Measurements from ENCODE around the gene INIP. TPM values are rescaled to one million over a fixed set of nuclear protein-coding genes. Genes with fewer than 3 reads are reported as not detected.

INIP gene
- total RNA-seq, 1 donor, result 15.6 TPM

DNA sequence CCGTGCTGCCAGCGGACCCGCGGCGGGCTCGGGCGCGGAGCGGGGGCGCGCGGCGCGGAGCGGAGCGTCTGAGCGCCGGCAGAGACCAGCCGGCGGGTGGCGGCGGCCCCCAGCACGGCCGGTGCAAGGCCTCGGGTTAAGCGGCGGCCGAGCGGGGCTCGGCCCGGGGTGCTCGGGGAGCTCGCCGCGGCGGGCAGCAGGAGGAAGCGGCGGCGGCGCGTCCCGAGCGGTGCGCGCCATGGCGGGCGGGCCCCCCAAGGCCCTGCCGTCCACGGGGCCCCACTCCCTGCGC, 32.8 kb upstream of the INIP start:
- Histone ChIP-seq H3K4me1 (ENCODE audit: insufficient read depth, low read length) (peaks cover 50% of the 10 kb centered on the region), H3K27ac (ENCODE audit: low read depth, low read length) (peak overlapping the region; percentile 35), H3K79me2 (ENCODE audit: insufficient read depth, low read length) (peaks cover 33% of the 10 kb centered on the region), H2AFZ (ENCODE audit: low read length) (peak overlapping the region; percentile 78), H3K4me2 (ENCODE audit: insufficient read depth, low read length) (peak overlapping the region; percentile 94), H3K27me3 (ENCODE audit: insufficient read depth, low read length) (no peaks in the 10 kb centered on the region), H4K20me1 (ENCODE audit: insufficient read depth, low read length) (peaks cover 16% of the 10 kb centered on the region), H3K9me3 (ENCODE audit: low read depth, low read length) (no peaks in the 10 kb centered on the region), H3K36me3 (ENCODE audit: insufficient read depth, low read length) (no peaks in the 10 kb centered on the region), H3K4me3 (ENCODE audit: insufficient read depth, low read length) (peak overlapping the region; percentile 87)
- TF ChIP-seq, protein P1, sequence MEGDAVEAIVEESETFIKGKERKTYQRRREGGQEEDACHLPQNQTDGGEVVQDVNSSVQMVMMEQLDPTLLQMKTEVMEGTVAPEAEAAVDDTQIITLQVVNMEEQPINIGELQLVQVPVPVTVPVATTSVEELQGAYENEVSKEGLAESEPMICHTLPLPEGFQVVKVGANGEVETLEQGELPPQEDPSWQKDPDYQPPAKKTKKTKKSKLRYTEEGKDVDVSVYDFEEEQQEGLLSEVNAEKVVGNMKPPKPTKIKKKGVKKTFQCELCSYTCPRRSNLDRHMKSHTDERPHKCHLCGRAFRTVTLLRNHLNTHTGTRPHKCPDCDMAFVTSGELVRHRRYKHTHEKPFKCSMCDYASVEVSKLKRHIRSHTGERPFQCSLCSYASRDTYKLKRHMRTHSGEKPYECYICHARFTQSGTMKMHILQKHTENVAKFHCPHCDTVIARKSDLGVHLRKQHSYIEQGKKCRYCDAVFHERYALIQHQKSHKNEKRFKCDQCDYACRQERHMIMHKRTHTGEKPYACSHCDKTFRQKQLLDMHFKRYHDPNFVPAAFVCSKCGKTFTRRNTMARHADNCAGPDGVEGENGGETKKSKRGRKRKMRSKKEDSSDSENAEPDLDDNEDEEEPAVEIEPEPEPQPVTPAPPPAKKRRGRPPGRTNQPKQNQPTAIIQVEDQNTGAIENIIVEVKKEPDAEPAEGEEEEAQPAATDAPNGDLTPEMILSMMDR (IDR thresholded peaks at IDR 0.05; ENCODE audit: extremely low read depth, low read depth, low read length), result no peak
- DNase-seq (ENCODE audit: insufficient read length, low spot score, missing footprints), result no peak

DNA sequence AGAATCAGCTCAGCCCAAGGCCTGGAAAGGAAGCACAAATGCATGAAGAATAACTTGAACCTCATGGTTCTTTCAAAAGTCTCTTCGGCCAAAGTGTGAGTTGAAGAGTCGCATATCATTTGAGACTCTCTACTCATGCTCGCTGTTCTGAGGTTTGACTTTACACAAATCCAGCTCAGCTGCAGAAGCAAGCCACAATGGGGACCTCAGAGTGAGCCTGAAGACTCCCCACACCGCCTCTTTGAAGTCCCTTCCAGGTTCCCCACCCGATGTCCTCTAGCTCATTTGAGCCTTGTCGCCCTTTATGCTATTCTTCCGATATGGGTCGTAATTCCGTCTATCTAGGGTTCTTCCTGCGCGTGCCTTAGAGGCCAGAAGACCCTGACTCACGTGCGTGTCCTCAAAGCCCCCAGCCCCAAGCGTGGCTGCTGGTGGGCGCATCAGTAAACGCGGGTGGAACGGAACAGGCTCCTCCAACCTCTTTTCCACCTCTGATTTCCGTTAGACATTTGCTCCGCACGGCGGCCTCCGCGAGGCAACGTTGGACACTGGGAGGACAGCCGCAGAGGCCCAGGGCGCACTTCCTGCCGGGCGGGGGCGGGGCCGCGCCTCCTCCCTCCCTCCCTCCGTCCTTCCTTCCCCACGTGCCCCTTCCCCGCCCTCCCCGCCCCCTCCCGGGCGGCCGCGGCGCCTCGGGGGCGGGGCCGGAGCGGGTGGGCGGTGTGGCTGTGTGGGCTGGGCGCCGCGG, 32.3 kb upstream of the INIP start, which contains the start of gene SNX30:
SNX30 (plus strand) TSS at position 745 of the 748 bp plus-strand sequence. CDS start 242 bp downstream, outside the sequence.
- no peaks in the 10 kb centered on the region for H3K27me3 ChIP-seq (ENCODE audit: insufficient read depth, low read length)

DNA sequence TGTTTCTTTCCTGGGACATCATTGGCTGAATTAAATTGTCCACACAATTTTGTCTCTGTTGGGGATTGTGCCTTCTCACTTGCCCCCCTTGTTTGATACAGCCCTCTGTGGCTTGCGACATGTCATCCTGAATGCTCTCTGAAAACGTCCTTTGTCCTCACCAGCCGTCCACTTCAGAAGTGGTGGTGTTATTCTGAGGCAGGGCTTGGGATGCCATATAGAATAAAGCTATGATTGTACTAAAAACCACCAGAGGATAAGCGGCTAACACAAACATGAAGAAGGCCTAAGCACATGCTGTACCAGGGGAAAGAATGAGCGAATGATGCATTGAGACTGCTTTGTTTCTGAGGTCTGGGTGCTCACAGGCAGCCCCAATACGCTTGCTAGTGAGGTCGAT, 29.2 kb upstream of the INIP start:
- Histone ChIP-seq H3K27me3 (ENCODE audit: insufficient read depth, low read length) (no peaks in the 10 kb centered on the region), H3K4me2 (ENCODE audit: insufficient read depth, low read length) (no peak overlapping the region), H4K20me1 (ENCODE audit: insufficient read depth, low read length) (peaks cover 6% of the 10 kb centered on the region), H3K36me3 (ENCODE audit: insufficient read depth, low read length) (no peaks in the 10 kb centered on the region), H3K27ac (ENCODE audit: low read depth, low read length) (no peak overlapping the region), H3K79me2 (ENCODE audit: insufficient read depth, low read length) (peaks cover 14% of the 10 kb centered on the region), H3K4me1 (ENCODE audit: insufficient read depth, low read length) (peaks cover 14% of the 10 kb centered on the region), H2AFZ (ENCODE audit: low read length) (peak overlapping the region; percentile 44), H3K9me3 (ENCODE audit: low read depth, low read length) (no peaks in the 10 kb centered on the region), H3K4me3 (ENCODE audit: insufficient read depth, low read length) (no peak overlapping the region)
- peak; percentile 65 for DNase-seq (ENCODE audit: insufficient read length, low spot score, missing footprints)
- TF ChIP-seq, protein P1 (IDR thresholded peaks at IDR 0.05; ENCODE audit: extremely low read depth, low read depth, low read length), result no peak

More for the DNA sequence above, 32.3 kb upstream of the INIP start, which contains the start of gene SNX30:
- DNase-seq (ENCODE audit: insufficient read length, low spot score, missing footprints), result peak; percentile 97
- H3K27ac ChIP-seq (ENCODE audit: low read depth, low read length), result peak within 1 kb of the TSS; percentile 71
- no peaks in the 10 kb centered on the region for H3K36me3 ChIP-seq (ENCODE audit: insufficient read depth, low read length)
- peak within 1 kb of the TSS; percentile 87 for H3K4me3 ChIP-seq (ENCODE audit: insufficient read depth, low read length)
- peaks cover 28% of the 10 kb centered on the region for H3K79me2 ChIP-seq (ENCODE audit: insufficient read depth, low read length)
- TF ChIP-seq, protein P1 (IDR thresholded peaks at IDR 0.05; ENCODE audit: extremely low read depth, low read depth, low read length), result no peak
- H2AFZ ChIP-seq (ENCODE audit: low read length), result peak within 1 kb of the TSS; percentile 99
- peaks cover 45% of the 10 kb centered on the region for H3K4me1 ChIP-seq (ENCODE audit: insufficient read depth, low read length)
- no peaks in the 10 kb centered on the region for H3K9me3 ChIP-seq (ENCODE audit: low read depth, low read length)
- H4K20me1 ChIP-seq (ENCODE audit: insufficient read depth, low read length), result peaks cover 16% of the 10 kb centered on the region
- H3K4me2 ChIP-seq (ENCODE audit: insufficient read depth, low read length), result peak within 1 kb of the TSS; percentile 98

DNA sequence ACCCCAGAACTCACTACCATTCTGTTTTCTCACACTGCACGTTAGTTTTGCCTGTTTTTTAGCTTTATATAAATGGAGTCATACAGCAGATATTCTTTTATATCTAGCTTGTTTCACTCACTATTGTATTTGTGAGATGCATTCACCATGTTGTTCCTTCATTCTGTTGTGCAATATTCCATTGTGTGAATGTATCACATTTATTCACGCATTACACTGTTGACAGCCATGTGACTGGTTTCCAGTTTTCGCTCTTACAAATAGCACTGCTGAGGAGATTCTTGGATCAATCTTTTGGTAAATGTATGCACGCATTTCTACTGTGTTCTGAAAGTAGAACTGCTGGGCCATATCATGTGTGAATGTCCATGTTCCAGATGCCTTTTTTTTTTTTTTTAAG, 26.3 kb upstream of the INIP start:
- no peak for DNase-seq (ENCODE audit: insufficient read length, low spot score, missing footprints)
- no peaks in the 10 kb centered on the region for H3K9me3 ChIP-seq (ENCODE audit: low read depth, low read length)
- TF ChIP-seq, protein P1 (IDR thresholded peaks at IDR 0.05; ENCODE audit: extremely low read depth, low read depth, low read length), result no peak

More for the DNA sequence above, 26.3 kb upstream of the INIP start:
- Histone ChIP-seq H3K4me1 (ENCODE audit: insufficient read depth, low read length) (no peaks in the 10 kb centered on the region), H2AFZ (ENCODE audit: low read length) (no peak overlapping the region), H3K4me2 (ENCODE audit: insufficient read depth, low read length) (no peak overlapping the region), H3K79me2 (ENCODE audit: insufficient read depth, low read length) (no peaks in the 10 kb centered on the region), H3K27ac (ENCODE audit: low read depth, low read length) (no peak overlapping the region), H3K4me3 (ENCODE audit: insufficient read depth, low read length) (no peak overlapping the region), H3K36me3 (ENCODE audit: insufficient read depth, low read length) (no peaks in the 10 kb centered on the region), H3K27me3 (ENCODE audit: insufficient read depth, low read length) (no peaks in the 10 kb centered on the region), H4K20me1 (ENCODE audit: insufficient read depth, low read length) (no peaks in the 10 kb centered on the region)
